Esophagus squamous epithelium (tissue), 4 donors: ENCODE measurements around the gene WSCD2.

Experiments
- CTCF ChIP-seq, 6 experiments: fragments of 450-650 bp in 4 of 6; fragments of 200-600 bp in 2 of 6; sonication (generic) in 2 of 6; IDR thresholded peaks; one replicate each; pipeline ENCODE4 v1.5.1; 2016 to 2019; ENCODE audit warnings: antibody characterized with exemption in 6 of 6, mild to moderate bottlenecking in 4 of 6, moderate library complexity in 4 of 6
- POLR2A ChIP-seq, 4 donors: fragments of 450-650 bp; IDR thresholded peaks; one replicate each; pipeline ENCODE4 v1.6.1; 2017; ENCODE audit warnings: antibody characterized with exemption in 4 of 4, mild to moderate bottlenecking in 4 of 4, moderate library complexity in 3 of 4

DNA sequence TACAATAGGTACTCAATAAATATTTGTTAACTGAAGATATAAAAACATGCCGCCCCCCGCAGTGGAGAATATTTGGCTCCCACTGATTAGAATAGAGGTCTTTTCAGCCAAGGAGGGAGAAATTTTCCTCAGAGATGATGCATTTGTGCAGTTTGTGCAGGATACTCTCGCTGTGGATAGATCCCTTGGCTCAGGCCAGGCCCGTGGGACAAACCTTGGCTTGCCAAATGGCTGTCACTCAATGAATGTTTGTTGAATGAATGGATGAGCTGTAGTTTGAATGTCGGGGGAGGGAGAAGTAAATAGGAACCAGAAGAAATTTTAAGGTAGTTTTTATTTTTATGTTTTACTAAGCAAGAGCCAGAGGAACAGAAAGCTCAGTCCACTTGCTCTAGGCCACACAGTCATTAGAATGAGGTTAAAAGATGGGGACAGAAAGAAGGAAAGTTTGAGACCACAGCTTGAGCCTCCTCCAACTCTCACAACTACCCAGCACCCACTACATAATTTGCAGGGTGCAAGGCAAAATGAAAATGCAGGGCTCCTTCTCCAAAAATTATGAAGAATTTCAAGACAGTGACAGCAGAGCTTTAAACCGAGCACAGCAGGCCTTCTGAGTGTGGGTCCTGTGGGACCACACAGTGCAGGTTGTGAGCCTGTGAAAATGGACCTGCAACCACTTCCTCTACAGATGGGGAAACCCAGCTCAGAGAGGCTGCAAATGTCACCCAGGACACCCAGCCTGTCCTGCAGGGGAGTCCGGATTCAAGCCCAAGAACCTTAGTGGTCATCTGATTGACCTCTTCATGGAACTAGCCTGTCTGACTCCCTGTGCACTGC is 51.4 kb downstream of the WSCD2 start:
- TF ChIP-seq POLR2A (IDR thresholded peaks at IDR 0.05) (no peak), CTCF (IDR thresholded peaks at IDR 0.05) (no peak)
